Parathyroid adenoma (tissue), 2 donors: Measurements from ENCODE around the gene SECISBP2L.

Source experiments
- H2AFZ ChIP-seq: fragments of 300-600 bp; sonication (generic); one replicate; pipeline ENCODE4 v1.7.0; 2017; ENCODE audit warnings: antibody characterized with exemption, mild to moderate bottlenecking
- H3K27ac ChIP-seq: fragments of 300-600 bp; sonication (generic); one replicate; pipeline ENCODE4 v1.7.0; 2017
- H3K27me3 ChIP-seq: fragments of 300-600 bp; sonication (generic); one replicate; pipeline ENCODE4 v1.7.0; 2017; ENCODE audit warnings: low read length; ENCODE audit not compliant: control insufficient read depth, insufficient read depth
- H3K36me3 ChIP-seq: fragments of 300-600 bp; sonication (generic); one replicate; pipeline ENCODE4 v1.7.0; 2017; ENCODE audit warnings: low read length; ENCODE audit not compliant: control insufficient read depth, insufficient read depth
- H3K4me1 ChIP-seq: fragments of 300-600 bp; sonication (generic); one replicate; pipeline ENCODE4 v1.7.0; 2017; ENCODE audit warnings: control low read depth
- H3K4me2 ChIP-seq: fragments of 300-600 bp; sonication (generic); one replicate; pipeline ENCODE4 v1.7.0; 2017; ENCODE audit warnings: low read length
- H3K4me3 ChIP-seq: fragments of 300-600 bp; sonication (generic); one replicate; pipeline ENCODE4 v1.7.0; 2017; ENCODE audit warnings: low read depth, low read length
- H3K79me2 ChIP-seq: fragments of 300-600 bp; sonication (generic); one replicate; pipeline ENCODE4 v1.7.0; 2017; ENCODE audit warnings: control low read depth
- H3K9ac ChIP-seq: fragments of 300-600 bp; sonication (generic); one replicate; pipeline ENCODE4 v1.7.0; 2017; ENCODE audit warnings: mild to moderate bottlenecking
- H3K9me3 ChIP-seq: fragments of 300-600 bp; sonication (generic); one replicate; pipeline ENCODE4 v1.7.0; 2017; ENCODE audit warnings: low read length; ENCODE audit not compliant: control insufficient read depth
- CTCF ChIP-seq: fragments of 300-600 bp; sonication (generic); IDR thresholded peaks from one replicate; pipeline ENCODE4 v1.7.0; 2017; ENCODE audit warnings: antibody characterized with exemption, mild to moderate bottlenecking
- donor health status: primary hyperparathyroidism.

SECISBP2L gene

GRCh38 chr15:49046220-49047102 lies at the start of gene SECISBP2L:
Gene SECISBP2L, minus strand, starts transcription at chr15:49046446. Its CDS starts 147 bp downstream, at chr15:49046299.
- H3K27me3 ChIP-seq: no peaks in the 10 kb centered on the region
- peaks cover 19% of the 10 kb centered on the region for H3K79me2 ChIP-seq
- peak within 1 kb of the TSS; percentile 93 for H2AFZ ChIP-seq
- H3K4me1 ChIP-seq: peaks cover 3% of the 10 kb centered on the region
- peak within 1 kb of the TSS; percentile 82 for H3K27ac ChIP-seq
- H3K4me2 ChIP-seq: peak within 1 kb of the TSS; percentile 79
- no peaks in the 10 kb centered on the region for H3K36me3 ChIP-seq
- H3K9ac ChIP-seq: peak within 1 kb of the TSS; percentile 84
- peak; percentile 46 for TF ChIP-seq CTCF
- no peaks in the 10 kb centered on the region for H3K9me3 ChIP-seq
- H3K4me3 ChIP-seq: peak within 1 kb of the TSS; percentile 96

GRCh38 chr15:49094923-49095322 lies 48.7 kb upstream of the SECISBP2L start:
- TF ChIP-seq CTCF: no peak
- H3K79me2 ChIP-seq: no peaks in the 10 kb centered on the region
- H3K36me3 ChIP-seq: no peaks in the 10 kb centered on the region
- H3K9ac ChIP-seq: no peak overlapping the region
- peak overlapping the region; percentile 79 for H3K27ac ChIP-seq
- peaks cover 16% of the 10 kb centered on the region for H3K4me1 ChIP-seq
- H3K4me3 ChIP-seq: no peak overlapping the region
- no peak overlapping the region for H2AFZ ChIP-seq
- H3K9me3 ChIP-seq: no peaks in the 10 kb centered on the region
- no peak overlapping the region for H3K4me2 ChIP-seq
- H3K27me3 ChIP-seq: no peaks in the 10 kb centered on the region

- Histone ChIP-seq H3K9me3 (no peaks in the 10 kb centered on the region), H3K4me2 (no peak overlapping the region), H3K79me2 (no peaks in the 10 kb centered on the region), H3K27ac (peak overlapping the region; percentile 79), H3K4me3 (no peak overlapping the region), H3K27me3 (no peaks in the 10 kb centered on the region), H2AFZ (peak overlapping the region; percentile 62), H3K9ac (no peak overlapping the region), H3K4me1 (peaks cover 17% of the 10 kb centered on the region), H3K36me3 (no peaks in the 10 kb centered on the region)
- no peak for TF ChIP-seq CTCF
Measured at GRCh38 chr15:49093252-49094105, 47.2 kb upstream of the SECISBP2L start.

DNA sequence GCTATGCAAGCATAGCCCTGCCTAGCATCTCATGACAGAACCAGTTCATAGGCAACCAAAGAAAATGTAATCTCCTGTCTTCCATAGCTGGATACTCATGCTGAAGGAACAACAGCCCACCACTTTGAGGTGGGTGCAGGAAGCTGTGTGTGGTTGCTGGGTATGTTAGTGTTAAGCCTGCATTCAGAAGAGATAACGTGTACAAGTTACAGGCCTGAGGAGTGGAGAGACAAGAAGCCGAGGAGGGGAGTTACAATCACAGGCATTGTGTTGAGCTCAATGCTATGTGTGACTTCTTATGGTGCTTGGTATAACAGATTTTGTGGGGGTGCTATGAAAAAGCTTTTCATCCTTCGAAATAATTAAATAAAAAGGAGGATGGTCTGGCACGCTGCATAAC lies 42.8 kb upstream of the SECISBP2L start:
- Histone ChIP-seq H3K4me3 (no peak overlapping the region), H3K27me3 (no peaks in the 10 kb centered on the region), H3K27ac (peak overlapping the region; percentile 59), H3K36me3 (no peaks in the 10 kb centered on the region), H3K4me2 (no peak overlapping the region), H3K79me2 (no peaks in the 10 kb centered on the region), H3K4me1 (peaks cover 7% of the 10 kb centered on the region), H3K9ac (no peak overlapping the region), H3K9me3 (no peaks in the 10 kb centered on the region), H2AFZ (peak overlapping the region; percentile 72)
- no peak for TF ChIP-seq CTCF
